Choroid plexus epithelial cell (primary cell): ENCODE measurements around the gene CAPN5.

Experiments
- DNase-seq: peaks from one replicate; pipeline ENCODE4 v3.0.0-alpha.2; 2010; ENCODE audit warnings: low read depth
- H3K4me3 ChIP-seq: 2 replicates; pipeline ENCODE4 v1.5.1; 2011; ENCODE audit warnings: low read depth, mild to moderate bottlenecking, control low read depth, low read length, moderate library complexity
- TF ChIP-seq, protein P1 (sequence below): conservative IDR thresholded peaks from 2 replicates; pipeline ENCODE4 v1.5.1; 2011; ENCODE audit warnings: low read depth, mild to moderate bottlenecking, control low read depth, inconsistent platforms, low read length, moderate library complexity

Gene CAPN5

DNA sequence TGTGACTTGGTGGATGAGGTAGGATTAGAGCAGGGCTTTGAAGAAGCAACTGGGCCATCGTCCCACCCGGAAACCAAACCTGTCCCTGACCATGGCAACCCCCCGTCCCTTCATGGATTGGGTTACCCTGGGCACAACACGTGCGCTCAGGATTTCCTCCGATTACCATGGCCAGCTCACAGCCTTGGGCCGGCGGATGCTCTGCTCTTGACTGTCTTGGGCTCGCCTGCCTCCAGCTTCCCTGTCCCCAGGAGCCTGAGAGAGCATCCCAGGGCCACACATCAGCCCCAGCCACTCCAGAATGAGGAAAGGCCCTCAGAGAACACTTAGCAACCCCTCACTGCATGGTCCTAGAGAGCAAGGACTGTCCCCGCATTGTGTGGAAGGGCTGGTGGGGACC is 84.1 kb downstream of the CAPN5 start:
- TF ChIP-seq, protein P1, sequence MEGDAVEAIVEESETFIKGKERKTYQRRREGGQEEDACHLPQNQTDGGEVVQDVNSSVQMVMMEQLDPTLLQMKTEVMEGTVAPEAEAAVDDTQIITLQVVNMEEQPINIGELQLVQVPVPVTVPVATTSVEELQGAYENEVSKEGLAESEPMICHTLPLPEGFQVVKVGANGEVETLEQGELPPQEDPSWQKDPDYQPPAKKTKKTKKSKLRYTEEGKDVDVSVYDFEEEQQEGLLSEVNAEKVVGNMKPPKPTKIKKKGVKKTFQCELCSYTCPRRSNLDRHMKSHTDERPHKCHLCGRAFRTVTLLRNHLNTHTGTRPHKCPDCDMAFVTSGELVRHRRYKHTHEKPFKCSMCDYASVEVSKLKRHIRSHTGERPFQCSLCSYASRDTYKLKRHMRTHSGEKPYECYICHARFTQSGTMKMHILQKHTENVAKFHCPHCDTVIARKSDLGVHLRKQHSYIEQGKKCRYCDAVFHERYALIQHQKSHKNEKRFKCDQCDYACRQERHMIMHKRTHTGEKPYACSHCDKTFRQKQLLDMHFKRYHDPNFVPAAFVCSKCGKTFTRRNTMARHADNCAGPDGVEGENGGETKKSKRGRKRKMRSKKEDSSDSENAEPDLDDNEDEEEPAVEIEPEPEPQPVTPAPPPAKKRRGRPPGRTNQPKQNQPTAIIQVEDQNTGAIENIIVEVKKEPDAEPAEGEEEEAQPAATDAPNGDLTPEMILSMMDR: no peak
- no peak overlapping the region for H3K4me3 ChIP-seq
- DNase-seq: no peak

DNA sequence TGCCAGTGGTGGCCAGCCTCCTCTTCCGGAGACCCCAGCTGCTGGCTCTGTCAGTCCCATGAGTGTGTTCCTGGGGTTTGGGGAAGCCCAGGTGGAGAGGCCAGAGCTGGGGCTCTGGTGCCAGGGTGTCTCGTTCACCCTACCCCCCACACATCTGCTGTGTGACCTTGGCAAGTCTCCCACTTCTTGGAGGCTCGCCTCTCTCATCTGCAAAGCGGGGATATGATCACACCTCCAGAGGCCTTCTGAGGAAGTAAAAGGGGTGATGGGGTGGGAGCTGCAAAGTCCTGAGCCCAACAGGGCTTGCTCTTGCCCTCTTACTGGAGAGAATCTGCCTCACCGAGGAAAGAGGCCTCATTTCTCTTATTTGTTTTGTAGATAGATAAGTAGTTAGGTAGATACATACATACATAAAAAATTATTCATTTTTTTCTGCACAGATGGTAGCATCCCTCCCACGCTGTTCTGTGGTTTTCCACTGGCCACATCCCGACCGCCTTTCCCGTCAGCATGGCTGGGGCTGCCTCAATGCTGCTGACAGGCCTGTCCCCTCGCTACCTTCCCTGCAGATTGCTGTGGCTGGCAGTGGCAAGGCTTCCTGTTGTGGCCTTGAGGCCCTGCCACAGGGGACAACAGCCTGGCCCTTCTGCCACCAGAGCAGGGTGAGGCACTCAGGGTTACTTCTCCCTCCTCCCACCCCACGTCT is 85.2 kb downstream of the CAPN5 start:
- peak; percentile 61 for DNase-seq
- no peak overlapping the region for H3K4me3 ChIP-seq
- TF ChIP-seq, protein P1: no peak

DNA sequence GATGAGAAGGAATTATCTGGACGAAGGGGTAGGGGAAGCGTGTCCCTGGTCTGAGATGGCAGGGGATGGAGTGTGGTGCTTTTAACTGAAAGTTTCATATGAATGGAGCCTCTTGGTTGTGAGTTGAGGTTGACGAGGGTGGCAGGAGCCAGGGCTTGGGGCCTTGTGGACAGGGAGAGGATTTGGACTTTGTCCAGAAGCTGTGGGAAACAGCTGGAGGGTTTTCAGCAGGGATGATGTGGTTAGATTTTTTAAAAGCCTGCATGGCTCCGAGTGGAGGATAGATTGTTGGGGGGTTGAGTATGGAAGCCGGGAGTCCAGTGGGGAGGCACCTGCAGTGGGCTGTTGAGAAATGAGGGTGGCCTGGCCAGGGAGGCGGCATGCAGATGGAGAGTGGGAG is 86.1 kb downstream of the CAPN5 start:
- no peak overlapping the region for H3K4me3 ChIP-seq
- peak; percentile 57 for DNase-seq
- TF ChIP-seq, protein P1: no peak

DNA sequence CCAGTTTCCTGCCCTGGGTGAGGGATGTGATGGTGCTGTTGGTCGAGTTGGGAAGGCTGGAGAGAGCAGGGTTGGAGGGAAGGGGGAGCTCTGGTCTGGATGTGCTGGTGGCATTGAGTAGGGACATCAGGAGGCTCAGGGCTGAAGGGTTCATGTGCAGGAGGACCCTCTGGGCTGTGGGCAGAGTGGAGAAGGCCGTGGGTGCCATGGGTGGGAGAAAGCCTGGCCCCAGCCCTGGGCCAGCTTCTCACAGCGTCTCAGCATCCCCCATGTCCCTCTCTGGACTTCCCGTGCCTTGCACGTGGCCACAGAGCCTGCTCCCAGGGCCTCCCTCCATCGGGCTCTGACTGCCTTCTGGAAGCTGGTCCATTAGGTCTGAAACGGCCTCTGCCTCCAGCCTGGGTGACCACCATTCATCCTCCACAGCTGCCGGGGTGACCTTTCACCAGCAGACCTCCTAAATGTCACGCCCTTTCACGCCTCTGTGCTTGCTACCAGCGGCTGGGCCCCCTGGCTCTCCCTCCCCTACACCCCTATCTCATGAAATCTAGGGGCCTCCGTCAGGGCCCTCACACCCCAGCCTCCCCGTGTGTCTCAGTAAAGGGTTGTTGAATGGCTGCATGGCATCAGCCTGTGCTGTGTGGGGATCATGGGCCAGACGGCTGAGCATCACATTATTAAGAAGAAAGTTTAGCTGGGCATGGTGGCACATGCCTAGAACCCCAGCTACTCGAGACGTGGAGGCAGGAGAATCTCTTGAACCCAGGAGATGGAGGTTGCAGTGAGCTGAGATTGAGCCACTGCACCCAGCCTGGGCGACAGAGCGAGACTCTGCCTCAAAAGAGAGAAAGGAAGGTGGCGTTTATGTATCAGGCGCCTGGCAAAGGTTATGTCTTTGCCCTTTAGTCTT is 86.8 kb downstream of the CAPN5 start:
- no peak for DNase-seq
- H3K4me3 ChIP-seq: no peak overlapping the region
- TF ChIP-seq, protein P1: no peak

DNA sequence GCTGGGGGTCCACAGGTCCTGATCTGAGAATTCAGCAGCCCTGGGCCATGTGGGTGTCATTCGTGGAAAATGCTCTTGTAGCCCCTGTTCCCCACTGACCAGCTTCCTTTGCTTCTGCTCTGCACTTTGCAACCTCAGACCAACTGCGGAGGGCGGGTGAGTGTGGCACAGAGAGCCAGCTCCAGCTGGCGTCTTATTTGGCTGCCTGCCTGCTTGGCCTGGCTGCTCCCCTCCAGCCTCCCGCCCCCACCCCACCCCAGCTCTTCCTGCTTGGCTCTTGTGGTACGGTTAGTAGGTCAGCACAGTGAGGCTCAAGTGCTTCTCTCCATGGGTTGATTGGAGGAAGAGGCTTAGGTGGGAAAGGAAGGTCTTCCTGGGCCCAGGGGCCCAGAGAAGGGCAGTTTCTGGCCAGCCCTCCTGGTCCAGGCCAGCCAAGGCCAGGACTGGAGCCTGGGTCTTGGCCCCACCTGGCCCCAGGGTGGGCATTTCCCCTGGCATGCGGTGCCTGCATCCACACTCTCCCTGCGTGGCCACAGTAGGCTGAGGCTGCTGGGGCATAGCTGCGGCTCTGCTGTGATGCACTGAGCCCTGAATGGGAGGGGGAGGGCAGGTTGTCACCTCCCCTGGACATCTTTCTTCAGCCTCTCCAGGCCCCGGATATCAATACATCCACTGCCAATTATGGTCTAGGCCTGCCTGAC is 87.8 kb downstream of the CAPN5 start:
- H3K4me3 ChIP-seq: no peak overlapping the region
- TF ChIP-seq, protein P1: no peak
- DNase-seq: no peak

DNA sequence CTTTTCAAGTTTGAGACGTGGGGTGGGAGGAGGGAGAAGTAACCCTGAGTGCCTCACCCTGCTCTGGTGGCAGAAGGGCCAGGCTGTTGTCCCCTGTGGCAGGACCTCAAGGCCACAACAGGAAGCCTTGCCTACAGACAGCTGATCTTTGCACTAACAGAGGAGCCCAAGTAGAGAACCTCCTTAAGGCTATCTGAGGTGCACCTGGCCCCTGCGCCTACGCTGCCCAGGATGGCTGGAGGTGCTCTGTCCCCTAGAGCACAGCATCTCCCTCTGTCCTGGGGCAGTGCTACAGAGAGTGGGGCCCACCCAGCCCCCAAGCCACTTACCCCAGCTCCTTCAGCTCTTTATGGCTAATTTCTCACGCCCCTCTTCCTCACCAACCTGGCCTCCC is 88.3 kb downstream of the CAPN5 start:
- TF ChIP-seq, protein P1: no peak
- DNase-seq: no peak
- no peak overlapping the region for H3K4me3 ChIP-seq
